Thyroid gland (tissue), 4 donors: ENCODE measurements around the gene PTPRJ.

Source experiments
- CTCF ChIP-seq, 6 experiments: fragments of 200-600 bp in 3 of 6; fragments of 450-650 bp in 3 of 6; sonication (generic) in 3 of 6; IDR thresholded peaks; one replicate each; pipeline ENCODE4 v1.5.1; 2016 to 2019; ENCODE audit warnings: antibody characterized with exemption in 6 of 6, mild to moderate bottlenecking in 2 of 6, inconsistent platforms in 1 of 6, moderate library complexity in 1 of 6
- POLR2A ChIP-seq, 2 donors: fragments of 450-650 bp; IDR thresholded peaks; one replicate each; pipeline ENCODE4 v1.6.1; 2017; ENCODE audit warnings: antibody characterized with exemption in 2 of 2, mild to moderate bottlenecking in 2 of 2, moderate library complexity in 1 of 2

GRCh38 chr11:48106166-48106565, 125.8 kb downstream of the PTPRJ start:
- TF ChIP-seq CTCF (IDR thresholded peaks at IDR 0.05), result no peak
- no peak for TF ChIP-seq POLR2A (IDR thresholded peaks at IDR 0.05)
